ENCODE data around the gene PRTN3. TPM values are rescaled to one million over a fixed set of nuclear protein-coding genes. Genes with fewer than 3 reads are reported as not detected.

PRTN3 gene
- total RNA-seq, 1 donor from 2014 or later = not detected

GRCh38 chr19:866769-867300, 26.0 kb downstream of the PRTN3 start:
- Histone ChIP-seq H3K27ac (no peak overlapping the region), H3K4me3 (no peak overlapping the region), H3K9me3 (ENCODE audit: low read depth) (no peaks in the 10 kb centered on the region), H3K4me2 (no peak overlapping the region), H4K20me1 (ENCODE audit: low read depth) (peaks cover 28% of the 10 kb centered on the region), H3K79me2 (ENCODE audit: low read depth) (no peaks in the 10 kb centered on the region), H3K36me3 (no peaks in the 10 kb centered on the region), H2AFZ (replicated peaks) (no peak overlapping the region), H3F3A (ENCODE audit: low read depth) (peaks cover 39% of the 10 kb centered on the region), H3K27me3 (peaks cover 18% of the 10 kb centered on the region), H3K4me1 (peaks cover 7% of the 10 kb centered on the region), H3K9ac (no peak overlapping the region)
- H3K9me3 Mint-ChIP-seq = no peaks in the 10 kb centered on the region
- TF ChIP-seq EZH2phosphoT487 (IDR thresholded peaks at IDR 0.05) (no peak), EZH2 (IDR thresholded peaks at IDR 0.05) (no peak)
- TF ChIP-seq, protein P1, sequence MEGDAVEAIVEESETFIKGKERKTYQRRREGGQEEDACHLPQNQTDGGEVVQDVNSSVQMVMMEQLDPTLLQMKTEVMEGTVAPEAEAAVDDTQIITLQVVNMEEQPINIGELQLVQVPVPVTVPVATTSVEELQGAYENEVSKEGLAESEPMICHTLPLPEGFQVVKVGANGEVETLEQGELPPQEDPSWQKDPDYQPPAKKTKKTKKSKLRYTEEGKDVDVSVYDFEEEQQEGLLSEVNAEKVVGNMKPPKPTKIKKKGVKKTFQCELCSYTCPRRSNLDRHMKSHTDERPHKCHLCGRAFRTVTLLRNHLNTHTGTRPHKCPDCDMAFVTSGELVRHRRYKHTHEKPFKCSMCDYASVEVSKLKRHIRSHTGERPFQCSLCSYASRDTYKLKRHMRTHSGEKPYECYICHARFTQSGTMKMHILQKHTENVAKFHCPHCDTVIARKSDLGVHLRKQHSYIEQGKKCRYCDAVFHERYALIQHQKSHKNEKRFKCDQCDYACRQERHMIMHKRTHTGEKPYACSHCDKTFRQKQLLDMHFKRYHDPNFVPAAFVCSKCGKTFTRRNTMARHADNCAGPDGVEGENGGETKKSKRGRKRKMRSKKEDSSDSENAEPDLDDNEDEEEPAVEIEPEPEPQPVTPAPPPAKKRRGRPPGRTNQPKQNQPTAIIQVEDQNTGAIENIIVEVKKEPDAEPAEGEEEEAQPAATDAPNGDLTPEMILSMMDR (IDR thresholded peaks at IDR 0.05) = no peak
- no peak overlapping the region for H3K27ac Mint-ChIP-seq
- H3K27me3 Mint-ChIP-seq (ENCODE audit: insufficient read depth, low read depth) = peaks cover 21% of the 10 kb centered on the region
- H3K36me3 Mint-ChIP-seq = peaks cover 11% of the 10 kb centered on the region
- H3K4me1 Mint-ChIP-seq = peaks cover 14% of the 10 kb centered on the region
- no peak for DNase-seq (ENCODE audit: low spot score)
- no peak overlapping the region for H3K4me3 Mint-ChIP-seq

- Histone ChIP-seq H3K79me2 (ENCODE audit: low read depth) (no peaks in the 10 kb centered on the region), H3F3A (ENCODE audit: low read depth) (peaks cover 44% of the 10 kb centered on the region), H3K9me3 (ENCODE audit: low read depth) (no peaks in the 10 kb centered on the region), H3K4me1 (peaks cover 7% of the 10 kb centered on the region), H3K4me2 (no peak overlapping the region), H3K36me3 (no peaks in the 10 kb centered on the region), H4K20me1 (ENCODE audit: low read depth) (peaks cover 28% of the 10 kb centered on the region), H3K9ac (no peak overlapping the region), H3K27me3 (peaks cover 13% of the 10 kb centered on the region), H2AFZ (replicated peaks) (no peak overlapping the region), H3K27ac (no peak overlapping the region), H3K4me3 (no peak overlapping the region)
- Mint-ChIP-seq H3K36me3 (peaks cover 11% of the 10 kb centered on the region), H3K9me3 (no peaks in the 10 kb centered on the region), H3K4me3 (peak overlapping the region; percentile 6), H3K27ac (peak overlapping the region; percentile 58), H3K4me1 (peaks cover 14% of the 10 kb centered on the region), H3K27me3 (ENCODE audit: insufficient read depth, low read depth) (peaks cover 19% of the 10 kb centered on the region)
- peak; percentile 50 for DNase-seq (ENCODE audit: low spot score)
- TF ChIP-seq, protein P1 (IDR thresholded peaks at IDR 0.05) = no peak
- no peak for TF ChIP-seq EZH2 (IDR thresholded peaks at IDR 0.05)
- TF ChIP-seq EZH2phosphoT487 (IDR thresholded peaks at IDR 0.05) = no peak
Measured at GRCh38 chr19:867301-867793, 26.5 kb downstream of the PRTN3 start.

DNA sequence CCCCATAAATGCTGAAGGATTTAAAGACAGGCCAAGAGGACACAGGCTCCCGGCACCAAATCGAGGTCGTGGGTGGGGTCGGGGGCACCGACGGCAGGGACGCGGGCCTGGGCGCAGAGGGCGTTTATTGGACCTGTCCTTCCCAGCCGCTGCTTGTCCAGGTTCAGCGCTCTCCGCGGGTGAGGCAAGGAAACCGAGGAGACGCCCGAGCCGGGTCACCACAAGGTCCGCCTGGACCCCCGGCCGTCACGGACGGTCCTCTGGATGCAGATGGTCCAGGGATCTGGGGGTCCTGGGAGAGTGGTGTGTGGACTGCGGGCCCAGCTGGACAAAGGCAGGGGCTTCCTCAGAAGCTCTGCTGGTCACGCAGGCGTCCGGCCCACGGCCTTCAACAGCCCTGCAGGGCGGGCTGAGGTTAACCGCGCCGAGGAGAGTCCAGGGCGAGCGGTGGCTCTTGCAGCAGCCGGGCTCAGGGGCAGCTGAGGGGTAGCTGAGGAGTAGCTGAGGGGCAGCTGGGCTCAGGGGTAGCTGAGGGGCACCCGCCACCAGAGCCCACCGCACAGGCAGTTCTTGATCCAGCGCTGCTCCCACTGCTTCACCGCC, 27.2 kb downstream of the PRTN3 start:
- peaks cover 7% of the 10 kb centered on the region for H3K4me1 ChIP-seq
- peaks cover 28% of the 10 kb centered on the region for H4K20me1 ChIP-seq (ENCODE audit: low read depth)
- H3K9ac ChIP-seq = no peak overlapping the region
- H3K27me3 ChIP-seq = peaks cover 7% of the 10 kb centered on the region
- H3F3A ChIP-seq (ENCODE audit: low read depth) = peaks cover 42% of the 10 kb centered on the region
- peak overlapping the region; percentile 6 for H3K4me3 Mint-ChIP-seq
- peaks cover 11% of the 10 kb centered on the region for H3K36me3 Mint-ChIP-seq
- H3K36me3 ChIP-seq = no peaks in the 10 kb centered on the region
- no peak overlapping the region for H3K27ac ChIP-seq
- TF ChIP-seq, protein P1 (IDR thresholded peaks at IDR 0.05) = no peak
- H3K79me2 ChIP-seq (ENCODE audit: low read depth) = no peaks in the 10 kb centered on the region
- H3K27me3 Mint-ChIP-seq (ENCODE audit: insufficient read depth, low read depth) = peaks cover 16% of the 10 kb centered on the region
- H3K4me1 Mint-ChIP-seq = peaks cover 10% of the 10 kb centered on the region
- H3K27ac Mint-ChIP-seq = no peak overlapping the region
- no peak overlapping the region for H3K4me2 ChIP-seq
- no peak for DNase-seq (ENCODE audit: low spot score)
- H3K9me3 Mint-ChIP-seq = no peaks in the 10 kb centered on the region
- no peak overlapping the region for H3K4me3 ChIP-seq
- H3K9me3 ChIP-seq (ENCODE audit: low read depth) = no peaks in the 10 kb centered on the region
- H2AFZ ChIP-seq (replicated peaks) = no peak overlapping the region

All from neural progenitor cell (in vitro differentiated cells).